ENCODE data around the gene ANO6.

GRCh38 chr12:45216230-45216982, 511 bp downstream of the ANO6 start:
- no peak for TF ChIP-seq POLR2A (IDR thresholded peaks at IDR 0.05)
- TF ChIP-seq, protein P1, sequence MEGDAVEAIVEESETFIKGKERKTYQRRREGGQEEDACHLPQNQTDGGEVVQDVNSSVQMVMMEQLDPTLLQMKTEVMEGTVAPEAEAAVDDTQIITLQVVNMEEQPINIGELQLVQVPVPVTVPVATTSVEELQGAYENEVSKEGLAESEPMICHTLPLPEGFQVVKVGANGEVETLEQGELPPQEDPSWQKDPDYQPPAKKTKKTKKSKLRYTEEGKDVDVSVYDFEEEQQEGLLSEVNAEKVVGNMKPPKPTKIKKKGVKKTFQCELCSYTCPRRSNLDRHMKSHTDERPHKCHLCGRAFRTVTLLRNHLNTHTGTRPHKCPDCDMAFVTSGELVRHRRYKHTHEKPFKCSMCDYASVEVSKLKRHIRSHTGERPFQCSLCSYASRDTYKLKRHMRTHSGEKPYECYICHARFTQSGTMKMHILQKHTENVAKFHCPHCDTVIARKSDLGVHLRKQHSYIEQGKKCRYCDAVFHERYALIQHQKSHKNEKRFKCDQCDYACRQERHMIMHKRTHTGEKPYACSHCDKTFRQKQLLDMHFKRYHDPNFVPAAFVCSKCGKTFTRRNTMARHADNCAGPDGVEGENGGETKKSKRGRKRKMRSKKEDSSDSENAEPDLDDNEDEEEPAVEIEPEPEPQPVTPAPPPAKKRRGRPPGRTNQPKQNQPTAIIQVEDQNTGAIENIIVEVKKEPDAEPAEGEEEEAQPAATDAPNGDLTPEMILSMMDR (IDR thresholded peaks at IDR 0.05): peak in 9 of 12 donors; percentile 7 to 48 (median 33)
